HG03108 (cell line): ENCODE data around the gene ALKBH4.
"Not testable (repeated sequence)": the region's sequence is repeated elsewhere in the genome, so short reads cannot be mapped to it uniquely, and the experiment has no call there.

Experiments
- ATAC-seq: cut with Tn5 transposase; IDR thresholded peaks from one replicate; pipeline ENCODE4 v1.9.1; 2021; ENCODE audit warnings: moderate library complexity; ENCODE audit not compliant: unreplicated experiment

Gene ALKBH4

DNA sequence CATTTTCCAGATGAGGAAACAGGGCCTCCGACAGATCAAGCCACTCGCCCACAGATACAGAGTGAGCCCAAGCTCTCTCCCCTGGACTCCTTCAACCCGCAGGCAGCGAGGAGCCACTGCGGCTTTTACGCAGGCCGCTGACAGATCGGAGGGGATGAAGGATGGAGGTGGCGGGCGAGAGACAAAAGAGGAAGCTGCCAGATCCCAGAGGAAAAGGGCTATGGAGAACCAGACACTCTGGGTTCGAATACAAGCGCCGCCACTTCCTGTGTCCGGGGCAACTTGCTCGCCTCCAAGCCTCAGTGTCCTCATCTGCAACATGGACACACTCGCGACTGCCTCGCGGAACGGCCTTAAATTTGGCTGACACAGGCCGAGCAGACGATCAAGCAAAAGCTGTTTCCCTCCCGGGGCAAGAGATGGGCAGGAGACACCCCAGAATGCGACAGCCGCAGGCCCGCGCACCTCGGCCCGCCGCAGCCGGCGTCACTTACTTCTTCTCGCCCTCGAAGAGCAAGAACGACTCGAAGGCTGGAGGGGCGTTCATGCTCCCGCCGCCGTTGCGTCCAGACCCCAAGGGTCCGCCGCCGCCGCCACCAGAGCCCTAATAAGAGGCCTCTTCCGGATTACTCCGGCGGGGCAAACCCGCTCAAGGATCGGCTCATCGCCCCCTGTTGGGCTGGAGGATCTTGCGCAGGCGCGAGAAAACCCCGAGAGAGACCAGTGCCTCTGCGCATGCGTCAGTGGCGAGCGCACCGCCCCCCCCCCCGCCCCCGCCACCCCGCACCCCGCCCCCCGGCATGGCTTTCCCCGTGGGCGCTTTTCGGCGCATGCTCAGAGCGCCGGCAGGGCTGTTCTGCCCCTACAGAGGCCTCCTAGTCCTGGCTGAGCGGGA is 13.9 kb upstream of the ALKBH4 start, which contains the start of gene POLR2J:
TSS of gene POLR2J (minus strand) at position 609 of the 895 bp plus-strand sequence. CDS start at position 547, 62 bp downstream.
- ATAC-seq, result peak; percentile 82

DNA sequence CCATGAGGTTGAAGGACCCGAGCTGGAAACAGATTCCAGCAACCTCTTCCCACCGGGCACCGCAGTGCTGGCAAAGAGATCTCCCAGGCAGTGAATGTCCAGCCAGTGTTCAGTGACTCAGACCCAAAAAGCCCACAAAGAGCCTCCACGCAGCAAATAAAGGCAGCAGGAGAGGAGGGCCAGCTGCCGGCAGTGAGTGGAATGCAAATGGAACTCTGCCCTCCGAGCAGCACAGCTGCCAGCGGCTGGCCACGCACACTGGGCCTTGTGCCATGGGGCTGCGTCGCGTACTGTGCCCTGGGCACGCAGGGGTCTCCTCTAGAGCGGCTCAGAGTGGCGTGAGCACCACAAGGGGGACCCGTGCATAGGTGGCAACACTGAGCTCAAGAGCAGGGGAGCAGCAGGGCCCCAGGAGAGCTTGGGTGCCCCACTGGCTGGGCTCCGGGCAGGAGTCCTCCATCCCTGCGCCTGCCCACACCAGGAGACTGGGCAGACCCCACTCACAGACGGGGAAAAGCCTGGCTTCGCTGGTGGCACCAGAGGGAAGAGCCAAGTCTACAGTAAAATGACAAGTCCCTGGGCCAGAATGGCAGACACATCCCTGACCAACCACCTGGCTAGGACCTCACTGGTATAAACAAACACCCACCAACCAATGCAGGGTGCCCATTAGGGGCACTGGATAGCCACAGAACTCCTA is 10.2 kb upstream of the ALKBH4 start:
- not testable (repeated sequence) for ATAC-seq

DNA sequence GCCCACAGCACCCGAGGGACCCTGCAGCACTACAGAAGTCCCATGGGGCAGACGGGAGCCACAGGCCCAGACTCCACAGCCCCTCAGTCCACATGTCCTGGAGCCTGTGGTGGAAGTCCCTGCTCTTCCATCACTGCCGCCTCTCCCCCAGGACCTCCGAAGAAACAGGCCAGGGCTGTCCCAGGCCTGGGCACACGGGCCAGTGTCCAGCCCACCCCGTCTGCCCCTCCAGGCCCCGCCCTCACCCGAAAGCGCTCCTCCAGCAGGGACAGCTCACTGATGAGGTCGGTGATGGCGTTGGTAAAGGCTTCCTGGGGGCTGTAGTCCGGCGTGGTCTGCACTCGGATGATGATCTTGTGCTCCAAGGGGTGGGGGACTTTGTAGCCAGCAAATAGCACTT is 9.5 kb upstream of the ALKBH4 start:
- not testable (repeated sequence) for ATAC-seq

DNA sequence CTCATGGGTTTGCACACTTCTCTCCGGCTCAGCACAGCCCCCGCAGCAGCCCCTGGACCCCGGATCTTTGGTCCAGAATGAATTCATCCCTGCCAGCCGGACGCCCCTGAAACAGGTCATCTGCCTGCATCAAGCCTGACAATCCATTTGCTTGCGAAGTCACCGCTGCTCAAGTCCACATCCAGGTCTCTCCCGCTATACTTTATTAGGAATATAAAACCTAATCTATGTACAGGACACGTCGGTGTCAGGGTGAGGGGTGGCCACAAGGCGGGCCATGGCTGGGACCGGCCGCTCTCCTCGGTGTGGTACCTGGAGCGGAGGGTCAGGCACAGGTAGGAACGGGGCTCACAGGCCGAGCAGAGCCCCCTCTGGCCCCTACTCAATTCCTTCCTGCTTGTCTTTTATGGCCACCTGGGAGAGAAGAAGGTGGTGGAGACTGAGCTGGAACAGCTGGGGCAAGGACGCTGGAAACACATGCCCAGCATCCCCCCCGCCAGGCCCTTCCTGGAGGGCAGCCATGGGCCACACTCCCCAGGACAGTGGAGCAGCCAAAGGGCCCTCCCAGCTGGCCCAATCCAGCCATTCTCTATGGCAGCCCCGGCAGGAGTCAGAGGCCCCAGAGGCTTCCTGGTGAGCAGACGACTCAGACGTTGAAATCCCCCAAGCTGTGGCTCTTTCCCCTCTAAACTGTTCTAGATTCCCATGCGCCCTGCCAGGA is 8.8 kb upstream of the ALKBH4 start:
- ATAC-seq, result no peak

DNA sequence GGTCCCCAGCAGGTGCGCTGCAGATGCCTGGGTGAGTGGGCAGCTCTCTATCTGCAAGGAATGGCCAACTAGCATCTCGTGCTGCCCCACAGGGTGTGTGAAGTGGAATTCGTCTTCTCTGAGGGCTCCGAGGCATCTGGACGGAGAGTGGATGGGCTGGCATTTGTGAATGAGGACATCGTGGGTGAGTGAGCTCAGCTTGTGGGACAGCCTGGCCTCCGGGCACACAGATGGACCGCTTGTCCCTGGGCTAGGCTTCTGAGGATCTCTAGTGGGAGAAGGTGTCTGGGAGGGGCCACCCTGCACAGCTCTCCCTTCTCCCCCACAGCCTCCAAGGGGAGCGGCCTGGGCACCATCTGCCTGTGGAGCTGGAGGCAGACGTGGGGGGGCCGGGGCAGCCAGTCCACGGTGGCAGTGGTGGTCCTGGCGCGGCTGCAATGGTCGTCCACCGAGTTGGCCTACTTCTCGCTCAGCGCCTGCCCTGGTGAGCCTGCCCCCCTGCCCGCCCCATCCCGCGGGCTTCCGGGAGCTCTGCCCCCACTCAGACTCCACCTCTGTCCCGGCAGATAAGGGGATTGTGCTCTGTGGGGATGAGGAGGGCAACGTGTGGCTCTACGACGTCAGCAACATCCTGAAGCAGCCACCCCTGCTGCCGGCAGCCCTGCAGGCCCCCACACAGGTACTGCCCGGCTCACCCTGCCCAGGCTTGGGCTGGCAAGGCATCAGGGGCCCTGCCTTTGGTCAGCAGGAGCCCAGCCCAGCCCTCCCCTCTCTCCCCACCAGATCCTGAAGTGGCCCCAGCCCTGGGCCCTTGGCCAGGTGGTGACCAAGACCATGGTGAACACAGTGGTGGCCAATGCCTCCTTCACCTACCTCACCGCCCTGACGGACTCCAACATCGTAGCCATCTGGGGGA is 7.7 kb upstream of the ALKBH4 start:
- ATAC-seq, result no peak

DNA sequence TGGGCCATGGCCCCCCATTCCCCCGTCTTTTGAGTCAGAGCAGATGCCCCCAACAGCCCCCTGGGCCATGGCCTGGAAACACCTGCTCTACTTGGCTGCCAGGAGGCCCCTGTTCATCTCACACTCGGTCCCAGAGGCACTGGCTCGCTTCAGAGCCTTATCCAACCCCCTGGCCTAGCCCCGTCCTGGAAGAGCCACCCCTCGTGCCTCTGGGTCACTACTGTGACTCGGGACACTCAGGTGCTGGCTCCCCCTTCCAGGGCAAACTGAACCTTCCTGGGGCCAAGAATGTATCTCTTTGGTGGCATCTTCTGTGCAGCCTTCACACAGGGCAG is 7.1 kb upstream of the ALKBH4 start:
- no peak for ATAC-seq

DNA sequence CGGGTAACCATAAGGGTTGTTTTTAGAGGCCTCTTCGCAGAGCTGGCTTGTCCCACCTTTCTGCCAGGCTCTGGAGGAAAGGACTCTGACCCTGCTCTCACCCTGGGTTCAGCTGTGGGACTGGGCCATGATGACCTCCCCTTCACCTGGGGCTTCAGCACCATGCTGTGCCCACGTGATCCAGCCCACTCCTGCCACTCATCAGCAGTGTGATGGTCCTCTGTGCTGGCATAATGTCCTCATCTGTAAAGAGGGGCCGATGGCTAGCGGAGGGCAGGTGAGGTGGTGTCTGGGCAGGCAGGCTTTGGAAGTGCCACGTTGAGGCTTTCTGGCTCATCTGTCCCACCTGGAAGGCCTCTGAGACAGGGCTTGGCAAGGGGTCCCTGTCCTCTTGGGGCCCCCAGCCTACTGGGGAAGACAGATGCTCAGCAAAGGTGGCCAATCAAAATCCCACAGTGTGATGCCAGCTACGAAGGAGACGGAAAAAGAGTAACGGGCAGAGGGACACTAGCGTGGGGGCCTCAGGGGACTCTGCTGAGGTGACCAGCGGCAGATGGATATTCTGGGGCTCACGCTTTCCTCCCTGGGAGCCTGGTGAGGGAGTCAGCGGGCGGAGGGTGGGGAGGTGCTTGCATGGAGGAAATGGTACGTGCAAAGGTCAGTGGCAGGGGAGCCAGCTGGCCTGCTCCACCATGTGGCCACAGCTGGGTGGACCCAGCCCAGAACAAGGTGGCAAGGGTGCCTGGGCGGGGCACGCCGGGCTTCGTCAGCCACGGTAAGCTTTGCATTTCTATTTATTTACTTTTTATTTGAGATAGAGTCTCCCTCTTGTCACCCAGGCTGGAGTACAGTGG is 5.5 kb upstream of the ALKBH4 start:
- ATAC-seq, result no peak

DNA sequence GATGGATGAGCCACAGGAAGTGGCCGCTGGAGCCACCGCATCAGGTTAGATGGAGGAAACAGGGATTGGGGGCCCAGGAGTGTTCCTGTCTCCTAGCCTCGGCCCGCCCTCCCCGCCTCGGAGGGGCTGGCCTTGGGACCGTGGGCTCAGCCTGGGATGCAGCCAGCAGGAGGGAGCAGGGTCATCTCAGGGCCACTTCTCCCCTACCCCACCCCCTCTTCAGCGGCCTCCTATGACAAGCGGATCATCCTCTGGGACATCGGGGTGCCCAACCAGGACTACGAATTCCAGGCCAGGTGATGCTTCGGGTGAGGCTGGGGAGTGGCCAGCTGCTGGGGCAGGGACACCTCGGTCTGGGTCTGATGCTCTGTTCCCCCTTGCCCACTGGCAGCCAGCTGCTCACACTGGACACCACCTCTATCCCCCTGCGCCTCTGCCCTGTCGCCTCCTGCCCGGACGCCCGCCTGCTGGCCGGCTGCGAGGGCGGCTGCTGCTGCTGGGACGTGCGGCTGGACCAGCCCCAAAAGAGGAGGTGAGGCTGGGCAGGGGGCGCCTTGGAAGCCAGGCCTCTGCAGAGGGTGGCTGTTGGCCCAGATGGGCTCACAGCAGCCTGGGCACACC is 4.8 kb upstream of the ALKBH4 start:
- no peak for ATAC-seq

DNA sequence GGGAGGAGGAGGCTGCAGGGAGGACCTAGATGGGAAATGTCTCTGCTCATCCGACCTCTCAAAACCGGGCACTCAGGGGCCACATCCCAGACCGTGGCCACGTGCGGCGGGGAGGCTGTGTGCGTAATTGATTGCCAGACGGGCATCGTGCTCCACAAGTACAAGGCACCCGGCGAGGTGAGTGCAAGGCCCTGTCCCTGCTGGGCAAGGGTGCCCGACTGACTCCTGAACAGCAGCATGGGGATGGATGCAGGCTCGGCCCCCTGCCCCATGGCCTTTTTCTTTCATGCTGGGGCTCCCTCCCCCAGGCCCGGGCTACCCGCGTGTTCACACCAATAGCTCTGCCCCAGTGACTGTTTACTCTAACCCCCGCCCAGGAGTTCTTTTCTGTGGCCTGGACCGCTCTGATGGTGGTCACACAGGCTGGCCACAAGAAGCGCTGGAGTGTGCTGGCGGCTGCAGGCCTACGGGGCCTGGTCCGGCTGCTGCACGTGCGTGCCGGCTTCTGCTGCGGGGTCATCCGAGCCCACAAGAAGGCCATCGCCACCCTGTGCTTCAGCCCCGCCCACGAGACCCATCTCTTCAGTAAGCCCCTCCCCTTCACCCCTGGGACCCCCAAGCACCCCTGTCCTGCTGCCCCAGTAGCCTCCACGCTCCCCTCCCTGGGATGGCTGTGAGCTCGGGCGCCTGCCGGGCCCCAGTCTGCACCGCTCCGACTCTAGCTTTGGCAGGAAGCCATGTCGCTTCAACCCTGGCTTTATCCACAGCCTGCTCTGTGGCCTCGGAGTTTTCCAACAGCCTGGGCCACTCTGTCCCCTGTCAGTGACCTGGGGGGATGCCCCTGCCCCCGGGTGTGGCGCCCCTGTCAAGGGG is 4.1 kb upstream of the ALKBH4 start:
- ATAC-seq, result no peak

DNA sequence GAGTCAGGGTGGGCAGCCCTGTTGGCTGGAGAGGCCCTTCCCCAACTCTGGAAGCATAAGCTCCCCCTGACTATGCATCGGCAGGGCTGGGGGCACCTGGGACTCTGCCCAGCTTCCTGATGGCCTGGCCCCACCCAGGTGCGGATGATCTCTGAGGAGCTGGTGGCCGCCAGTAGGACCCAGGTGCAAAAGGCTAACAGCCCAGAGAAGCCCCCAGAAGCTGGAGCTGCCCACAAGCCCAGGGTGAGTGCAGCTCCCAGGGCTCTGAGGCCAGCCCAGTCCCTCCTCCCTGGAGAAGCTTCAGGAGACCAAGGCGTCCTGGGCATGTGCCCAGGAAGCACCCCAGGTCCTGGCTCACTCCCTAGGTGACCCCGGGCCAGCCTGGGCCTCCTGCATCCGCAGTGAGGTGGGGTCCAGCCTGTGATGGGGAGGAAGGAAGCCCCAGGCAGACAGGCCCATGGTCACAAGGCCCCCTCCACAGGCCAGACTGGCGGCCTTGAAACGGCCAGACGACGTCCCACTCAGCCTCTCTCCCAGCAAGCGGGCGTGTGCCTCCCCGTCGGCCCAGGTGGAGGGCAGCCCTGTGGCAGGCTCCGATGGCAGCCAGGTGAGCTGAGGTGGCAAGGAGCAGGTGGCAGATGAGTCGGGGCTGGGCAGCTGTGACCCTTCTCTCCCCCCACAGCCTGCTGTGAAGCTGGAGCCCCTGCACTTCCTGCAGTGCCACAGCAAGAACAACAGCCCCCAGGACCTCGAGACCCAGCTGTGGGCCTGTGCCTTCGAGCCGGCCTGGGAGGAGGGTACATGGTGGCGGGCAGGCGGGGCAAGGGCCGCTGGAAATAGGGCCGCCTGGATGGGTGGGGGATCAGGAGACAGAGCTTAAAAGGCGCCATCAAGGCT is 3.2 kb upstream of the ALKBH4 start:
- ATAC-seq, result no peak

DNA sequence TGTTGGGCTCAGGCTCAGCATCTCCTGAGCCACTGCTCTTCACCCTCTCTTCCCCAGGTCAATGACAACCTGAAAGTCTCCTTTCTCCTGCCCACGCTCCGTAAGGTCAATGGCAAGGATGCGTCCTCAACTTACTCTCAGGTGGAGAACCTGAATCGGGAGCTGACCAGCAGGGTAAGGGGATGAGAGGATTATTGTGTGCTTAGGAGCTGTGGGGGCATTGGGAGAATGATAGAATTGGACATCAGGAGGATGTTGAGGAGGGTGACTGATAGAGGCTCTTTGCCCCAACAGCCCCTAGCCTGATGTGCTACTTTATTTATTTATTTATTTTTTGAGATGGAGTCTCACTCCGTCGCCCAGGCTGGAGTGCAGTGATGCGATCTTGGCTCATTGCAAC is 1.4 kb upstream of the ALKBH4 start:
- no peak for ATAC-seq

DNA sequence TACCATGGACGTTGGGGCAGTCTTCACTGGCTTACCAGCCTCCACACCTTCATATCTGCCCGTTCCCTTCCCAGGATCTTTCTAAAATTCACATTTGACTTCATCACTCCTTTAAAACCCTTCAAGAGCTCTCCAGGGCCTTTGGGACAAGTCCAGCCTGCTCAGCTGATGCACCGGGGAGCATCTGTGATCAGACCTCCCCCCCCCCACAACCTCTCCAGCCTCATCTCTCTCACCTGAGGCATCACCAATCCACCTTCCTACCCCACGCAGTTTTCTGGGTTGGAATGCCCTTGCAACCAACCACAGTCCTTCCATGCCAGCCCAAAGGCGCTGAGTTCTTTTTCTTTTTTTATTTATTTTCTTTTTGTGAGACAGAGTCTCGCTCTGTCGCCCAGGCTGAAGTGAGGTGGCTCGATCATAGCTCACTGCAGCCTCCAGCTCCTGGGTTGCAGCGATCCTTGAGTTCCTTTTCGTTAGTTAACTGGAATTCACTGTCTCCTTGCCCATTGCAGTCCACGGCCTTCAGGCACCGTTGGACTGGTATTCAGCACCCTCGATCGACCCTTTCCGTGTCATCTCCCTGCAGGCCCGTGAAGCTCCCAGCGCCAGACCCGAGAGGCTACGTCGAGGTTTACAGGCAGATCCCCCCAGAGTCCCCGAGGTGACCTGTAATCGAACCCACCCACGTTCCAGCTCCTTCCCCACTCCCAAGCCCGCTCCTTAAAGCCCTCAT is 654 bp downstream of the ALKBH4 start:
- no peak for ATAC-seq

DNA sequence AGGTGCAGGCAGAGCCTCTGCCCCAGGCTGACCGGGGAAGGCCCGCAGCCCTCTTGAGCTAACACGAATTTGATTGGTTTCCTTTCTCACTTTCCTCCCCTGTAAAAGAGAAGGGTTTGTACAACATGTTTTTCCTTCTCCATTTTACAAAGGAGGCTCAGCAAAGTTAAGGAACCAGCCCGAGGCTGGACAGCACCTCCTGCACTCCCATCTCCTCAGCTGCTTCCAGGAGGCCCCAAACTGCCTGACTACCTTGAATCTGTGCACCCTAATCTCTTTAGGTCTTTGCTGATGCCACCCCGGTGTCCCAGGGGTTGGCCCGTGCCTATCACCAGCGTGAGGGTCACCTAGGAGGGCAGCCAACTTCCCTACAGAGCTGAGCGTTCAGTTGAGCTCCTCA is 4.2 kb downstream of the ALKBH4 start:
- no peak for ATAC-seq

DNA sequence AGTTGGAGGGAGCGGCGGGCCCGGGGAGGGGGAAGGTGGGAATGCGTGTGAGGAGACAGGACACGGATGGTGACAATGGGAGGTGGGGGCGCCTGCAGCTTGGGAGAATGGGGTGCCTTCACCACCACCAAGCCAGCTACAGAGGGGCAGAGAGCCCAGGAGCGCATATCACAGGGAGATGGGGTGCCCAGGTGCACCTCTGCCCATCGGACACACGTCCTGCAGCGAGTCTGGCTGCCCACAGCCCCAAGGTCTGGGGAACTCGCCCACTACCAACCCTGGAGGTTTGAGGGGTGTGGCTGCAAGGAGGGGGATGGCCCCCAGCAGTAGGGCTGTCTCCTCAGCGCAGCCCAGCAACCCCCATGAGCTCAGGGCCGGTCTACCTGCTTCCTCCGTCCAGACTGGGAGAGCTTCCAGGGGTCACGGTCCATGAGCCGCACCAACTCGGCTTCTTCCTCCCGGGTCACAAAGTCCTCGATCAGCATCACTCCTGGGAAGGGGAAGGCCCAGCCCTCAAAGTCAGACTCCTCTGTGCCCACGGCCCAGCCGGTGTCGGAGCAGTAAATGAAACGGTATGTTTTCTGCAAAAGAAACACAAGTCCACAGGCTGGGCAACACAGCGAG is 5.3 kb downstream of the ALKBH4 start:
- ATAC-seq, result no peak

DNA sequence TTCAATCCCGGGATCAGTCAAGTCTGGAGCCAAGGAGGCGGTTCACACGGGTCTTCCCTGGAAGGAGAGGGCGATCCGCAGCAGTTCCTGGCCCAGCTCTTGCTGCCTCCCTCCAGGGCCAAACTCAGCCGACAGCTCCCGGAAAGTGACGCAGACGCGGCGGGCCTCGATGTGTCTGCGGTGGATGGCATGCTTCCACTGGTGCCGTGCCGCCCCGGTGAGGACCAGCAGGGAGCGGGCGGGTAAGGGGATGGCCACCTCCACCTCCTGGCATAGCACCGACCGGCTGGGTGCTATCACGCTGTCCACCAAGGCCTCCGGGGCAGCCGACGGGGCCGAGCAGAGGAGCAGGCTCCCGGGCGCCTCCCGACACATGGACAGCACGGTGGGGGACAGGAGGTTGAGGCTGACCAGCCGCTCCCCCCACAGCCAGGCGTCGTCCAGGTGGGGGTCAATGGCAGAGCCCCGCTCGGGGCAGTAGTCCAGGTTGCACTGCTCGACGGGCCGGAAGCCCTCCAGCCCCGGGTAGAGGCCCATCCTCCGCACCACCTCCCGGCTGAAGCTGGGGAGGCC is 7.2 kb downstream of the ALKBH4 start:
- no peak for ATAC-seq

DNA sequence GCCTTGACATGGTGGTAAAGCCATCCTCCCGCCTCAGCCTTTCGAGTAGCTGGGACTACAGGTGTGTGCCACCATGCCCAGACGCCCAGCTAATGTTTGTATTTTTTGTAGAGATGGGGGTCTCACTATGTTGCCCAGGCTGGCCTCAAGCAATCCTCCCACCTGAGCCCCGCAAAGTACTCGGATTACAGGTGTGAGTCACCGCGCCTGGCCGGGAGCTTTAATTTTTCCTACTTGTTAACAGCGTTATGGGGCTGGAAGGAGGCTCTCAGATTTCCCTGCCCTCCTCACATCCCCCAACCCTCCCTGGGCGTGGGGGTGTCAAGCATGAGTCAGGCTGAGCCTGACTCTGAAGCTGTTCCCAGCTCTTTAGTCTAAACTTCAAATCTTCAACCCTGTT is 8.3 kb downstream of the ALKBH4 start:
- no peak for ATAC-seq
